ENCODE results near the gene CAMTA1.

DNA sequence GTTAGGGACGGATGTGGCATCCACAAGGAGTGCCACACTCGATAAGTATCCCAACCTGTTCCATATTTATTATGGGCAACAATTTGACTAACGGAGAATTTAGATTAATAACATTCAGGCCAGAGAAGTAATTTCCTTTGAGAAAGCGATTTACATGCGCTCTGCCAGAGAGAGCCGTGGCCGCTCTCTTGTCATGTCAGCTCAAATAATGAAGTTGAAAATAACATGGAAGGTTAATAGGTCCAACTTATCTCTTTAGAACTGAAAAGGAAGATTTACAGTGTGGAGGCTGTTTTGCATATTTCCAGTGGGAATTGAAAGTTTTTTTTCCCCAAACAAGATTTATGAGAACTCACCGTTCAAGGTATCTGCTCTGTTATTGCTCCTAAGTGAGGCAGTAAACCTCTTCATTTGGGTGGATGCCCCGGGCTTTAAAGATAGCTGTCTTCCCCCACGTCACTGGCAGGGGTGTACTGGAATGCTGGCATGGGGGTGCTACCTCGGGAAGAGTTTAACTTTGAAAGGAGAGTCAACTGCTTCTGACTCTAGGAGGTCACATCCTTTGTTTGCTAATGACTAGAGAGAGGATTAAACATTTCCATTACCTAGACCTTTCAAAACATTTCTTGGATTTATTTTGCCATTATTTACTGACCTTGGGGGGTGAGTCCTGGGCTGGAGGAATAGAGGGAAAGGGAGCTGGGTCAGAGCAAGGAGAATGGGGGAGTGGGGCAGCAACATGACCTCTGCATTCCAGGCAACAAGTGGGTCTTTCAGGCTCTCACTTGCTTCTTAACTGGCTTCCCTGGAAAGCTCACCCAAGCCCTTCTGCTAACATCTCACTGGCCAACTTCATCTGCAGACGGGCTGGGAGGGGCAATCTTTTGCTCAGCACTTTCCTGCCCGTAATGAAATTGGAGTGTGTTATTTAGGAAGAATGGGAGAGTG lies 204.2 kb downstream of the CAMTA1 start:
- no peak for TF ChIP-seq EZH2 (IDR thresholded peaks at IDR 0.05; ENCODE audit: borderline replicate concordance, low read depth, low read length, severe bottlenecking)
- TF ChIP-seq, protein P1, sequence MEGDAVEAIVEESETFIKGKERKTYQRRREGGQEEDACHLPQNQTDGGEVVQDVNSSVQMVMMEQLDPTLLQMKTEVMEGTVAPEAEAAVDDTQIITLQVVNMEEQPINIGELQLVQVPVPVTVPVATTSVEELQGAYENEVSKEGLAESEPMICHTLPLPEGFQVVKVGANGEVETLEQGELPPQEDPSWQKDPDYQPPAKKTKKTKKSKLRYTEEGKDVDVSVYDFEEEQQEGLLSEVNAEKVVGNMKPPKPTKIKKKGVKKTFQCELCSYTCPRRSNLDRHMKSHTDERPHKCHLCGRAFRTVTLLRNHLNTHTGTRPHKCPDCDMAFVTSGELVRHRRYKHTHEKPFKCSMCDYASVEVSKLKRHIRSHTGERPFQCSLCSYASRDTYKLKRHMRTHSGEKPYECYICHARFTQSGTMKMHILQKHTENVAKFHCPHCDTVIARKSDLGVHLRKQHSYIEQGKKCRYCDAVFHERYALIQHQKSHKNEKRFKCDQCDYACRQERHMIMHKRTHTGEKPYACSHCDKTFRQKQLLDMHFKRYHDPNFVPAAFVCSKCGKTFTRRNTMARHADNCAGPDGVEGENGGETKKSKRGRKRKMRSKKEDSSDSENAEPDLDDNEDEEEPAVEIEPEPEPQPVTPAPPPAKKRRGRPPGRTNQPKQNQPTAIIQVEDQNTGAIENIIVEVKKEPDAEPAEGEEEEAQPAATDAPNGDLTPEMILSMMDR (IDR thresholded peaks at IDR 0.05; ENCODE audit: borderline replicate concordance, extremely low read depth, low read length, poor library complexity, severe bottlenecking) = no peak

All from DND-41 (cell line).